Left forelimb (tissue), 1 donor: Measurements from ENCODE around the gene ZNF628.

ENCODE experiments used
- DNase-seq: peaks from one replicate; pipeline ENCODE4 v3.0.0-alpha.2; 2018; ENCODE audit warnings: low spot score

ZNF628 gene

DNA sequence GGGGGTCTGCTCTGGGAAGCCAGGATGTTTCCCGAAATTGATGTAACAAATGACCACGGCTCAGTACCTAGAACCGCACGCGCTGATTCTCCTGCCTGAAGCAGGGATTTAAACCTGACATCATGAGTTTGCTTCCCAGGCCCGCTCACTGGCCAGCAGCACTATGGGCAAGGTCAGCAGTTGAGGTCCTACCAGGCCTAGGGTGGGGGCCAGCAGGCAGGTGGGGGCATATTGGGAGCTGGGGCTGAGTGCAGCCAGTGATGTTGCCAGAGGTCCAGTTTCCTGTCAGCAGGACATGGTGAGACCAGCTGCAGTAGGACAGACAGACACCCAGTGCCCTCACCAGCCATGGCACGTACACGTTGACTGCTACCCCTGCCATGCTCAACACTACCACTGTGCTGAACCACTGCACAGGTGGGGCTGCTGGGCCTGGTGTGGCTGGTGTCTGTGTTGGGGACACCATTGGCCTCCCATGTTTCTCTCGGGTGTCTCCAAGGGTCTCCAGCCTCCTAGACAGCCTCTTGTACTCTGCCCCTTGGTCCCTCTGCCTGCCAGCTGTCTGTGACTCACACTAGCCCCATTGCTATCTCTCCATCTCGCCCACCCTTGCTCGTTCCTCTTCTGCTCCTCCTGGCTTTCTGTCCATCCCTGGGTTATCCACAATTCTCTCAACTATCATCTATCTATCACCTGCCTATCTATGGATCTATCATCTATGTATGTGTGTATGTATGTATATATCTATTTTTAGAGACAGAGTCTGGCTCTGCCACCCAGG lies 10.8 kb upstream of the ZNF628 start:
- DNase-seq = no peak

DNA sequence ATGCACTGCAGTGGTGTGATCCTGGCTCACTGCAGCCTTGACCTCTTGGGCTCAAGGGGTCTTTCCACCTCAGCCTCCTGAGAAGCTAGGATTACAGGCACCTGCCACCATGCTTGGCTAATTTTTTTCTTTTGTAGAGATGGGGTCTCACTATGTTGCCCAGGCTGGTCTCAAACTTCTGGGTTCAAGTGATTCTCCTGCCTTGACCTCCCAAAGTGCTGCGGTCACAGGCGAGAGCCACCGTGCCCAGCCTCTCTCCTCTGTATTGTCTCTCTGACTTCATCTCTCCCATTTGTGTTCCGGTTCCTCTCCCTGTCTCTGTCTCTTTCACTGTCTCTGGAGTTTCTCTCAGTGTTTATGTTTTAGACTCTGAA lies 10.2 kb upstream of the ZNF628 start:
- DNase-seq = no peak

DNA sequence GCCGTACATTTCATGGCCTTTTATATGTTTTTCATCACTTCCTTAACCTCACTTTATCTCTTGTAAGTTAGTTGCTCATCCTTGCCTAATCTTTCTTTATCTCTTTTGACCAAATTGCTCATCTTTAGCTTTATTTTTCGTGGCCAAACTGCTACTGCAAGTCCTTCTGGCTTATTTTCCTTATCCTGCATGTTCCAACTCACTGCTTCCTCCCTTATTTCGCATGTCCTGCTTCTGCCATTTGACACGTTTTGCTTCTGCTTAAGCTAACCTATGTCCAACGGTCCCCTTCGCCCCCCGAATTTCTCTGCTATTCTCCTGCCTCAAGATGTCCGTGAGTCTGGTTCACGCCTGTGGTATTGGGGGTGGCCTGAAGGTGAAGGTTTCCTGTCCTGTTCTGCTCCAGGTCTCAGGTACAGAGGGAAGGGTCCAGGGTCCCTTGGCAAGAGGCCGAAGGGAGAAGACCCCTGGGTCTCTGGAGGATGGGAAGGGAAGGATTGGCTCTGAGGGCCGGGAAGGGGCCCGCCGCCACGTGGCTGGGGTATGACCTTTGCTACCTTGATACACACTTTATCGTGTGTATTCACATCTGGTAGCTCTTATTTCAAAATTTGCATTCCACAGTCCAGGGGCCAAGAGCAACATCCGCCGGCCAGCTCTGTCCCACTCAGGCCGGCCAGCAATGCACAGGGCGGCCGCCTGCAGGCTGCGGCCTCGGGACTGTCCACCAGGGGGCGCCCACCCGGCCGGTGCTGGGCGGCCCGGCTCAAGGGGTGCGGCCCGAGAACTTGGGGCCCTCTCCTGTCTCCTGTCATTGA lies 9.0 kb upstream of the ZNF628 start:
- DNase-seq = peak; percentile 84

DNA sequence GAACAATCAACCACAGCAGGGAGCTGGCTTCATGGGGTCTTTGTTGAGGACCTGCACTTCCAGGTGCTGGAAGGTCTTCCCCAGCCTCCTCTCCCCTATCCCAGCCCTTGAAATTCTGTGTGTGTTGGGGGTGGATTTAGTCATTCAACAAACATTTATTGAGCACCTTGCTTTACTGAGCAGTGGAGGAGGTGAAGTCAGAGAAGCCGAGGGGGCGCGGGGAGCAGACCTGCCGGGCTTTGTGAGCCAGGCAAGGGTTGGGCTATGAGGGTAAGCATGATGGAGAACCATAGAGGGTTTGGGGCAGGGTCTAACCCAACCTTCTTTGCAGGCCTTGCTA lies 8.4 kb upstream of the ZNF628 start:
- DNase-seq = no peak

DNA sequence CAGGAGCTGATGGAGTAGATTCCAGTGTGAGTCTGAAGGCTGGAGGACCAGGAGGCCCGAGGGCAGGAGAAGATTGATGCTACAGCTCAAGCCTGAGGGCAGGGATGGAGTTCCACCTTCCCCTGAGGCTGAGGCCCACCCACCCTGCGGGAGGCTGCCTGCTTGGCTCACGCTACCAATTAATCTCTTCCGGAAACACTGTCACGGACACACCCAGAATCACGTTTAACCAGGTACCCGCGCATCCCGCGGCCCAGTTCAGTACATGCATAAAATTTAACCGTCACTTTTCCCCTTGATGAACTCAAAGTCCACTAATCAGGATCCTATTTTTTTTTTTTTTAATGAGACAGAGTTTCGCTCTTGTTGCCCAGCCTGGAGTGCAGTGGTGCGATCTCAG lies 5.2 kb upstream of the ZNF628 start:
- DNase-seq = no peak

DNA sequence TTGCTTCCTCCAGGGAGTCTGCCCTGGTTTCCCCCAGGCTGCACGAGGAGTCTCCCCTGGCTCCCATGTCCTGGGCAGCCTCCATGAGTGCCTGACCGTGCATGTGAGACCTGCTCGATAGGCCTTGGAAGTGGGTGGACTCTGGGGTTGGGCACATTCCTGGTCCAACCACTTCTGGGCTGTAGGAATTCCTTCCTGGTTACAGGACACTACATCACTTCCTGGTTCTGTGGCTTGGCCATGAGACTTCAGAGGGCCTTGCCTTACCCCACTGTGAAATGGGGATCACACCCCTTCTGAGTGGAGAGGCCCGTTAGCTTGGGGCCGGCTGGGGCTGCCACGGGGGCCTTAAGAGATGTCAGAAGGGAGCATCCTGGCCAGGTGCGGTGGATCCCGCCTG lies 4.0 kb upstream of the ZNF628 start:
- DNase-seq = no peak

DNA sequence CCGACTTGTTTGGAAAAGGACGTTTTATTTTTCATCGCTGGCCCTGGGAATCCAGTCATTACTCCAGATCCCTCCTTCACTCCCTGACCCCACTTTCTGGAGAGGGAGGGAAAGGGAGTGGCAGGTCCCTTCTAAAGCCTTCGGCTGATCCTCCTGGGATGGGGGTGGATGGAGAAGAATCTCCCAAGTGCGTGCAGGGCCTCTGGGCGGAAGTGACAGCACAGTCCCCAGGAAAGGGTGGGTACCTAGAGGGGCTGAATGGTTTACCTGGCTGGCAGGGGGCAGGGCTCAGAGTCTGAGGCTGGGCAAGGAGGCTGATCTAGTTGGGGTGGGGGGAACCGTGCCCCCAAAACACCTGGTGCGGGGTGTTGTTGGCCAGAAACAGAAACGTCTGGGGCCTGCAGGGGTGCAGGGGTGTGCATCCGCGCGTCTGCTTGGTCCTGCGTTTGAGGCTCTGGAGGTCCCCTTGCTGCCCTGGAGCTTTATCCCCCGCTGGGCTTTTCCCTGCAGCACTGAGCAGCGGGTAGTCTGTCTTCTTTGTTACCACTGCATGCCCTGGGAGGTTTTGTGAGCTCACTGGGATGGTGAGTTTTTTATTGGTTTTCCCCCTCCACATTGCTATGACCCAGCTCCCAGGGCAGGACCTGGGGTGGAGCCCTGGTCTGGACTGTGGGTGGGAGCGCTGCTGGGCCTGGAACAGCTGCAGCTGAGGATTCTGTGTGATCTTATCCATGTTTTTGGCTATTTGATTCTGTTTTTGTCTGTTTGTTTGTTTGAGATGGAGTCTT lies 3.0 kb upstream of the ZNF628 start:
- DNase-seq = no peak

DNA sequence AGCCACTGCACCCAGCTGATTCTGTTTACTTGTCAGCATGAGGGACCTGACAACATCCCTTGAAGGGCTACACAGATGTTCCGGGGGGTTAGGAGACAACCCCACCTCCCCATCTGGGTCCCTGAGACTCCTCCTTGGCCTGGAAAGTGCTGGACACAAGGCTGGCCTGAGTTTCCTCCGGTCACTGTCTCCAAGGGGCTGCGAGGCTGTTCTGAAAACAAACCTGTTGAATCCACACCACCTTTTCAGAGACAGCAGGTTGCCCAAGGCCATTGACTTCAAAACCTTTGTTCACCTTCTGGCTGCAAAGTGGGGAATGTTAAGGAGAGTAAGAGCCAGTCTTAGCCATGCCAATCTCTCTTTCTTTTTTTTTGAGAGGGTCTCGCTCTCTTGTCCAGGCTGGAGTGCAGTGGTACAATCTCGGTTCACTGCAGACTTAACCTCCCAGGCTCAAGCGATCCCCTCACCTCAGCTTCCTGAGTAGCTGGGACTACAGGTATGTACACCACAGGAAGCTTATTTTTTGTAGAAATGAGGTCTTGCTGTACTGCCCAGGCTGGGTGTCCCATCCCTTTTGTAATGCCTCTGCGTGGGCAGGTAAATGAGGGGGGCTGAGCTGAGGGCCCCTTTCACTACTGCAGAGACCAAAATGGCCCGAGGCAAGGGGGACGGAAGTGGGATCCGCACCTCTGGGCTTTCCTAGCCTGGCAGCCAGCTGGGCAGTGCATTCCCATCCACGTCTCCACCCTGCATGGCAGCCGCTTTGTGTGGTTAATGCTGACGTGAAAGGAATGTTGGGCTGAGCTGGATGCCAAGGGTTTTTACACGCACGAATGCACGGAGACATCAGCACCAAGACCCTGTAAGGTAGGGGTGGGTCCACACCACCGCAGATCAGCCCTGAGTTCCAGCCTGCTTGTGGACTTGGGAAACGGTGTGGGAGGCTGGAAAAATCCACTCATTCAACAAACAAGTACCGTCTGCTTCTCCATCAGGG lies 1.9 kb upstream of the ZNF628 start:
- DNase-seq = no peak

DNA sequence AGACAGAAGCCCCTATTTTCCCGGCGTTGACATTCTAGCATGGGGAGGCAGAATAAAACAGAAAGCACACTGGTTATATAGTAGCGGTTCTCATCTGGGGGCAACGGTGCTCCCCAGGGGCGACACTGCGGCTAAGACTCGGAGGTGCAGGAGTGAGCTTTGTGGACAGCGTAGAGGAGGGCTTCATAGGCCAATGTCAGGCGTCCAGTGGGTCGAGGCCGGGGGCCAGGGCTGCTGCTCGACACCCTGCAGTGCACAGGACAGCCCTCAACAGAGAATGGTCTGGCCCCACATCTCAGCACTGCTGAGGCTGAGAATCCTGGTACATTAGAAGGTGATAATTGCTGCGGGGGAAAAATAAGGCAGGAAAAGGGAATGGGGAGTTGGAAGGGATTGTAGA lies 1.5 kb downstream of the ZNF628 start:
- DNase-seq = no peak

DNA sequence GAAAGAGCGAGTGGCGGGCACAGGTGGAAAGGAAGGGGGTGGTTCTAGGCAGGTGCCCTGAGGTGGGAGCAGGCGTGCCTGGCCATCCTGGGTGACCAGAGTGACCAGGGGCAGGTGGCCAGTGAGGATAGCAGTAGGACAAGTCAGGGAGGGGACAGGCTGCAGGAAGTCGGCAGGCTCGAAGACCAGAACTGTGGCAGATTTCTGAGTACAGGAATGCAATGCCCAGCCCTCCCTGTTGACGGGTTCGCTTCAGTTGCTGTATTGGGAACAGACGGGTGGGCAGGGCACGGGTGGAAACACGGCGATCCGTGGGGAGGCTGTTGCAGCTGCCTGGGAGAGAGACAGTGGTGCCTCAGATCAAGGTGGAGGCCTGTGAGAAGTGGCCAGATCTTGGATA lies 1.9 kb downstream of the ZNF628 start:
- no peak for DNase-seq

DNA sequence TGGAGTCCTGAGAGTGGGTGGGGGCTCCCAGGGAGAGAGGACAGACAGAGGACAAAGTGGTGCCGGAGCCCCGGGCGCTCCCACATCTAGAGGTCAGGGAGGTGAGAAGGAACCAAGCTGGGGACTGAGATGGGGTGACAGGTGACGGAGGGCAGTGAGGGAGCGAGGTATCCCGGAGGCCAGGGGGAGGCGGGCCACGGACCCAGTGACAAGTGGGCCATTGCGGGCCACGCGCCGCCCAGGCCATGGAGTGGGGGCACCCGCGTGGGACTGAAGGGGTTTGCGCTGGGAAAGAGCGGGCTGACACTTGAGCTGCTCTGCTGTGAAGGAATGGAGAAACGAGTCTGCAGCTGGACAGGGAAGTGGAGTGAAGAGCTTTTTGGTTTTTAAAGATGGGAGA lies 2.6 kb downstream of the ZNF628 start:
- DNase-seq = no peak

DNA sequence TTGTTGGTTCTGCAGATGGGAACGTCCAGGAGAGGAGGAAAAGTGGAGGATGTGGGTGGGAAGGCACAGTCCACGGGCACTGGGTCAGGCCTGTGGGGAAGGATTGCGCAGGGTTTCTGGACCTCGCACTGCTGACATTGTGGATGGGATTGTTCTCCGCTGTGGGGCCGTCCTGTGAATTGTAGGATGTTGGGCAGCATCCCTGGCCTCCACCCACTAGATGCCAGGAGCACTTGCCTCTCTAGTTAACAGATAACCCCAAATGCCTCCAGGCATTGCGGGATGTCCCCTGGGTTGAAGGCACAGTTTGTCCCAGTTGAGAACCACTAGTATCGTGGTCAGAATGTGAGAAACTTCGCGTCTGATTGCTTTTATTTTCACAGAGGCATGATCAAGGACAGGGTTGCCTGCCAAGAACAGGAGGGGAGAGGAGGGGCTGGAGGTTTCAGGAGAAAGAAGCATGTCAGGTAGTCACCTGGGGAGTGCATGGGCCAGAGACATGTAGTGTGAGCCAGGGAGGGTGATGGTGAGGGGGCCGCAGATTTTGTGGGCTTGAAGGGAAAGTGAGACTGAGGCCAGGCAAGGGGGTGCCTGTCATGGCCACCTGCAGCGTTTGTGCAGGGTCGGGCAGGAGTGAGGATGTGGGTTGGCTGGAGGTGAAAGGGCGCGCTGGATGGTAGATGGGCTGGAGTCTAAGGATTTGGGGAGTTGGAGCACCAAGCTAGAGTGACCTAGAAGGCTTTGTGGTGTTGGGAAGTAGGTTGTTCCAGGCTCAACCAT lies 3.2 kb downstream of the ZNF628 start:
- DNase-seq = no peak

DNA sequence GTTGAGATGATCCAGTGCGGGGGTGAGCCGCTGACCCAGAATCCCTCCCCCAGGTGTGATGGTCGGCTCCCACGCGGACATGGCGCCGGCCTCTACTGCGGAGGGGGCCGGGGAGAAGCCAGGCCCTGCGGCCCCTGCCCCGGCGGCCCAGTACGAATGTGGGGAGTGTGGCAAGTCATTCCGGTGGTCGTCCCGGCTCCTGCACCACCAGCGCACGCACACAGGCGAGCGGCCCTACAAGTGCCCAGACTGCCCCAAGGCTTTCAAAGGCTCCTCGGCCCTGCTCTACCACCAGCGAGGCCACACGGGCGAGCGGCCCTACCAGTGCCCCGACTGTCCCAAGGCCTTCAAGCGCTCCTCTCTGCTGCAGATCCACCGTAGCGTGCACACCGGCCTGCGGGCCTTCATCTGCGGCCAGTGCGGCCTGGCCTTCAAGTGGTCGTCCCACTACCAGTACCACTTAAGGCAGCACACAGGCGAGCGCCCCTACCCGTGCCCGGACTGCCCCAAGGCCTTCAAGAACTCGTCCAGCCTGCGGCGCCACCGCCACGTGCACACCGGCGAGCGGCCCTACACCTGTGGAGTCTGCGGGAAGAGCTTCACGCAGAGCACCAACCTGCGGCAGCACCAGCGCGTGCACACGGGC lies 4.9 kb downstream of the ZNF628 start:
- no peak for DNase-seq

DNA sequence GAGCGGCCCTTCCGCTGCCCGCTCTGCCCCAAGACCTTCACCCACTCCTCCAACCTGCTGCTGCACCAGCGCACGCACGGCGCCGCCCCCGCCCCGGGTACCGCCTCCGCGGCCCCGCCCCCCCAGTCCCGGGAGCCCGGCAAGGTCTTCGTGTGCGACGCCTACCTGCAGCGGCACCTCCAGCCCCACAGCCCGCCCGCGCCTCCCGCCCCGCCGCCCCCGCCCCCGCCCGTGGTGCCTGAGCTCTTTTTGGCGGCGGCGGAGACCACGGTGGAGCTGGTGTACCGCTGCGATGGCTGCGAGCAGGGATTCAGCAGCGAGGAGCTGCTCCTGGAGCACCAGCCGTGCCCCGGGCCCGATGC lies 5.4 kb downstream of the ZNF628 start:
- DNase-seq = no peak

DNA sequence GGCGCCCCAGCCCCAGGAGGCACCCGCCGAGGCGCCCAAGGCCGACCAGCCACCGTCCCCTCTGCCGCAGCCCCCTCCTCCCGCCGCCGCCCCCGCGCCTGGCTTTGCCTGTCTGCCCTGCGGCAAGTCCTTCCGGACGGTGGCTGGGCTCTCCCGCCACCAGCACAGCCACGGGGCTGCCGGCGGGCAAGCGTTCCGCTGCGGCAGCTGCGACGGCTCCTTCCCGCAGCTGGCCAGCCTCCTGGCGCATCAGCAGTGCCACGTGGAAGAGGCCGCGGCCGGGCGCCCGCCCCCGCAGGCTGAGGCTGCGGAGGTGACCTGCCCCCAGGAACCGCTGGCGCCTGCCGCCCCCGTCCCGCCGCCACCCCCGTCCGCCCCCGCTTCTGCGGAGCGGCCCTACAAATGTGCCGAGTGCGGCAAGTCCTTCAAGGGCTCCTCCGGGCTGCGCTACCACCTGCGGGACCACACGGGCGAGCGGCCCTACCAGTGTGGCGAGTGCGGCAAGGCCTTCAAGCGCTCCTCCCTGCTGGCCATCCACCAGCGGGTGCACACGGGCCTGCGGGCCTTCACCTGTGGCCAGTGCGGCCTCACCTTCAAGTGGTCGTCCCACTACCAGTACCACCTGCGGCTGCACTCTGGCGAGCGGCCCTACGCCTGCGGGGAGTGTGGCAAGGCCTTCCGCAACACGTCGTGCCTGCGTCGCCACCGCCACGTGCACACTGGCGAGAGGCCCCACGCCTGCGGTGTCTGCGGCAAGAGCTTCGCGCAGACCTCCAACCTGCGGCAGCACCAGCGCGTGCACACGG lies 5.9 kb downstream of the ZNF628 start:
- DNase-seq = no peak

DNA sequence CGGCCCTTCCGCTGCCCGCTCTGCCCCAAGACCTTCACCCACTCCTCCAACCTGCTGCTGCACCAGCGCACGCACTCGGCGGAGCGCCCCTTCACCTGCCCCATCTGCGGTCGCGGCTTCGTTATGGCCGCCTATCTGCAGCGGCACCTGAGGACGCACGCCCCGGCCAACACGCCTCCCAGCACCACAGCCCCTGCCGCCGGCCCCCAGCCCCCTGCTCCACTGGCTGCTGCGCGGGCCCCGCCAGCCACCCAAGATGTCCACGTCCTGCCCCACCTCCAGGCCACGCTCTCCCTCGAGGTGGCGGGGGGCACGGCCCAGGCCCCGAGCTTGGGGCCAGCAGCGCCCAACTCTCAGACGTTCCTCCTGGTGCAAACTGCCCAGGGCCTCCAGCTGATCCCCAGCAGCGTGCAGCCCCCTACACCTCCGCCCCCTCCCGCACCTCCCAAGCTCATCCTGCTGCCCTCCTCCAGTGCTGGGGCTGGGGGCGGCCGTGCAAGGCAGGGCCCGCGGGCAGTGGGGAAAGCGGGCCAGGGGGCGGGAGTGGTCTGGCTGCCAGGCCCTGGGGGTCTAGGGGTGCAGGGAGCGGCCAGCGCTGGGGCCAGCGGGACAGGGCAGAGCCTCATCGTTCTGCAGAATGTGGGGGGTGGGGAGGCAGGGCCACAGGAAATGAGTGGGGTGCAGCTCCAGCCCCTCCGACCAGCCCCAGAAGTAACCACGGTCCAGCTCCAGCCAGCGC lies 6.7 kb downstream of the ZNF628 start:
- DNase-seq = no peak

DNA sequence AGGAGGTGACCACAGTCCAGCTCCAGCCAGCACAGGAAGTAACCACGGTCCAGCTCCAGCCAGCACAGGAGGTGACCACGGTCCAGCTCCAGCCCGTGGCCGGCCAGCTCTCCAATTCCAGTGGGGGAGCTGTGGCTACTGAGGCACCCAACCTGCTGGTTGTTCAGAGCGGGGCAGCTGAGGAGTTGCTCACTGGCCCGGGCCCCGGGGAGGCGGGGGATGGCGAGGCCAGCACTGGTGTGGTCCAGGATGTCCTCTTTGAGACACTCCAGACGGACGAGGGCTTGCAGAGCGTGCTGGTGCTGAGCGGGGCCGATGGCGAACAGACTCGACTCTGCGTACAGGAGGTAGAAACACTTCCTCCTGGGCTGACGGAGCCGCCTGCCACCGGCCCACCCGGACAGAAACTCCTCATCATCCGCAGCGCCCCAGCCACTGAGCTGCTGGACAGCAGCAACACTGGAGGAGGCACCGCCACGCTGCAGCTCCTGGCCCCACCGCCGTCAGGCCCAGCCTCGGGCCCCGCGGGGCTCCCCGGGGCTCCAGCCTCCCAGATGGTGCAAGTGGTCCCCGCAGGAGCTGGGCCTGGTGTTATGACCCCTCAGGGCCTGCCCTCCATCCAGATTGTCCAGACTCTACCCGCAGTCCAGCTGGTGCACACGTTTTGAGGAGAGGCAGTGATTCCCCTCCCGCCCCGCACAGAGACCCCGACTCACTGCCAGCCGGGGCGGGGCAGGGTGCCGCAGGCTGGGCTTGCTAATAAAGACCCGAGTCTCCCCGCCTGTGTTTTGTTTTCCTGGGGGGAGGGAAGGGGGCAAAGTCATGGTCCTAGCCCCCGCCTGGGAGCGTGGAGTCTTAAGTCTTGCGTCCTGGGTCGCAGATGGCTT lies 7.5 kb downstream of the ZNF628 start:
- DNase-seq = no peak
